Measurements from ENCODE around the gene ARPP21.

The ARPP21 gene

DNA sequence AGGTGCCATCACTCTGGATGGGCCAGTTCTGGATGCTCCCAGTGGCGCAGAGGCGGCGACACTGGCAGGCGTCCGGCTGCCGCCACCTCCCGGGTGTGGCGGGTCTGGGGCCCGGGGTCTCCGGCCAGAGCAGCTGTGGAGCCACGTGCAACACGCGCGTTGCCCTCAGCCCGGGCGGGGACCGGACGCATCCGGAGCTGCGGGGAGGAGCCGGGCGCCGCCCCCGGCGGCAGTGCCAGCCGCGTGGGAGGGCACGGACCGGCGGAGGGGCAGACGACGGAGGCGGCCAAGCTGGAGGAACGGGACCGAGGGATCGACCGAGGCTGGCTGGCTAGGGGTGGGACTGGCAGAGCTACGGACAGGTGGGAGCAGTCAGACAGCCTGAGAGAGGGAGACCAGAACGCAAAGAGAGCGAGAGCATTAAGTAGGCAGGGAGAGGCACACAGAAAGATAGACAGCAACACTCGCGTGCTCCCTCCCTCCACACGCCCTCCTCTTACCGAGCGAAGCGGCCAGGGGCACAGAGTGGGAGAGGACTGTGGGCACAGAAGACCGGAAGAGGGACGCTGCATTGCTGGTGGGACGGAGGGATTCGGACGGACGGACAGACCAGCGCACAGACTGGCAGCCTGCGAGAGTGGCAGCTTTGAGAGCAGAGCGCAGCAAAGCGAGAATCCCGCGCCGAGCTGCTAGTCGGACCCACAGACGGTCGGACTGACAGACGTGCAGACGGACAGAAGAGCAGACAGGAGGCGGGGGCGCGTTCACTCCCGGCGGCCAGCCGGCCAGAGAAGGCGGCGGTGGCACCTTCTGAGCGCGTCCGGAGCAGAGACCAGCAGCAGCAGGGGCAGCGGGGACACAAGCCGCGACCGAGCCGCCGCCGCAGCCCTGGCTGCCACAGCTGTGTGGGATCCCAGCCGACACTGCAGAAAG, at the start of gene ARPP21:
ARPP21 (plus strand) TSS at position 272 of the 933 bp plus-strand sequence. CDS start 42,227 bp downstream, outside the sequence.
- no peaks in the 10 kb centered on the region for H3K36me3 ChIP-seq
- peaks cover 64% of the 10 kb centered on the region for H3K27me3 ChIP-seq
- H3K4me3 ChIP-seq (ENCODE audit: low read depth in 1 of 2, low read length in 1 of 2), result peak within 1 kb of the TSS in 1 of 2 experiments; percentile 15
- H3K9me3 ChIP-seq, result no peaks in the 10 kb centered on the region
- H3K27ac ChIP-seq, result no peak within 1 kb of the TSS
- TF ChIP-seq, protein P1, sequence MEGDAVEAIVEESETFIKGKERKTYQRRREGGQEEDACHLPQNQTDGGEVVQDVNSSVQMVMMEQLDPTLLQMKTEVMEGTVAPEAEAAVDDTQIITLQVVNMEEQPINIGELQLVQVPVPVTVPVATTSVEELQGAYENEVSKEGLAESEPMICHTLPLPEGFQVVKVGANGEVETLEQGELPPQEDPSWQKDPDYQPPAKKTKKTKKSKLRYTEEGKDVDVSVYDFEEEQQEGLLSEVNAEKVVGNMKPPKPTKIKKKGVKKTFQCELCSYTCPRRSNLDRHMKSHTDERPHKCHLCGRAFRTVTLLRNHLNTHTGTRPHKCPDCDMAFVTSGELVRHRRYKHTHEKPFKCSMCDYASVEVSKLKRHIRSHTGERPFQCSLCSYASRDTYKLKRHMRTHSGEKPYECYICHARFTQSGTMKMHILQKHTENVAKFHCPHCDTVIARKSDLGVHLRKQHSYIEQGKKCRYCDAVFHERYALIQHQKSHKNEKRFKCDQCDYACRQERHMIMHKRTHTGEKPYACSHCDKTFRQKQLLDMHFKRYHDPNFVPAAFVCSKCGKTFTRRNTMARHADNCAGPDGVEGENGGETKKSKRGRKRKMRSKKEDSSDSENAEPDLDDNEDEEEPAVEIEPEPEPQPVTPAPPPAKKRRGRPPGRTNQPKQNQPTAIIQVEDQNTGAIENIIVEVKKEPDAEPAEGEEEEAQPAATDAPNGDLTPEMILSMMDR (IDR thresholded peaks at IDR 0.05), result no peak
- peaks cover 0 to 4% of the 10 kb centered on the region in 2 experiments for H3K4me1 ChIP-seq (ENCODE audit: control insufficient read depth in 1 of 2, insufficient read depth in 1 of 2, low read depth in 1 of 2, low read length in 1 of 2)

DNA sequence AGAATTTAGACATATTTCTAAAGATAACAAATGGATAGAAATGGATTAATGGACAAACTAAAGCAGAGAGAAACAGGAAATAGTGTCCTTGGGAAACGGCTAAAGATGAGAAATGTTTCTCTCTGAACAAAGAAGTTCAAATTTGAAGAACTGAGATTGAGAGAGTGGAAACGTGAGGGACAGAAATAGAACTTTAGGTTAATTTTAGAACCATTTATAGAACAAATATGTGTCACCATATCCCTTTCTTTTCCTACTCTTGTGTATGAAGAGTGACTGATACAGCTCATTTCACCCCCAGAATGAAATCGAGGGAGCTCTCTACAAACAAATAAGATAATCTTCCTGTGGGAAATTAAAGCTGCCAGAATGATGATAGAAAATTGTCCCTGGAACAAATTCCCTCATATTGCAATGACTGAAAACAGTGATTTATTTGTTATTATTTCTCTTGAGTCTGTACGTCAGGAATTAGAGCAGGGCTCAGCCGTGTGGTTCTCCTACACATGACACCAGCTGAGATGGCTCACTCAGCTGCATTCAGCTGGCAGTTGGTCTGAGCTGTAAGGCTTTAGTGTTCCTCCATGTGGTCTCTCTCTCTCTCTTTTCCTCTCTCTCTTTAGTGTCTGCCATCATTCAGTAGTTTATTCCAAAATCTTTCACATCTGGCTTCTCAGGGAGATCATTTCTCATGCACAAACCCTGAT, 46.6 kb upstream of the ARPP21 start:
- Histone ChIP-seq H3K4me1 (ENCODE audit: control insufficient read depth in 1 of 2, insufficient read depth in 1 of 2, low read depth in 1 of 2, low read length in 1 of 2) (no peaks in the 10 kb centered on the region), H3K36me3 (no peaks in the 10 kb centered on the region), H3K27ac (no peak overlapping the region), H3K27me3 (no peaks in the 10 kb centered on the region), H3K4me3 (ENCODE audit: low read depth in 1 of 2, low read length in 1 of 2) (no peak overlapping the region), H3K9me3 (no peaks in the 10 kb centered on the region)
- TF ChIP-seq, protein P1 (IDR thresholded peaks at IDR 0.05), result no peak

DNA sequence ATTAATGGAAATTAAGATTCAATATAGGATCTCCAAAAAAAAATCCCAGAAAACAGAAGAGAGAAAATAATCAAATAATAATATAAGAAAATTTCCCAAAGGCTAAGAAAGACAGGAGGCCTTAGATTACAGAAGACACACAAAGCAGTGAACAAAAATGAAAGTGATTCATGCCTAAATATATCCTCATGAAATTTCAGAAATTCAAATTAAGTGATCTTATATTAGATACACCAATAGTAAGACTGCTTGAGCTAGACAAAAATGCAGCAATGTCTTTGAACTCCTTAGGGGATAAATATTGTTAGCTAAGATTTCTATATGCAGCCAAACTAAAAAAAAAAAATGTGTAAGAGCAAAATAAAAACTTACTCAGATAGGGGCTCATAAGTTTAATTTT, 44.6 kb upstream of the ARPP21 start:
- TF ChIP-seq, protein P1 (IDR thresholded peaks at IDR 0.05), result no peak
- H3K4me3 ChIP-seq (ENCODE audit: low read depth in 1 of 2, low read length in 1 of 2), result no peak overlapping the region
- no peaks in the 10 kb centered on the region for H3K27me3 ChIP-seq
- no peaks in the 10 kb centered on the region for H3K4me1 ChIP-seq (ENCODE audit: control insufficient read depth in 1 of 2, insufficient read depth in 1 of 2, low read depth in 1 of 2, low read length in 1 of 2)
- H3K9me3 ChIP-seq, result no peaks in the 10 kb centered on the region
- no peak overlapping the region for H3K27ac ChIP-seq
- no peaks in the 10 kb centered on the region for H3K36me3 ChIP-seq

DNA sequence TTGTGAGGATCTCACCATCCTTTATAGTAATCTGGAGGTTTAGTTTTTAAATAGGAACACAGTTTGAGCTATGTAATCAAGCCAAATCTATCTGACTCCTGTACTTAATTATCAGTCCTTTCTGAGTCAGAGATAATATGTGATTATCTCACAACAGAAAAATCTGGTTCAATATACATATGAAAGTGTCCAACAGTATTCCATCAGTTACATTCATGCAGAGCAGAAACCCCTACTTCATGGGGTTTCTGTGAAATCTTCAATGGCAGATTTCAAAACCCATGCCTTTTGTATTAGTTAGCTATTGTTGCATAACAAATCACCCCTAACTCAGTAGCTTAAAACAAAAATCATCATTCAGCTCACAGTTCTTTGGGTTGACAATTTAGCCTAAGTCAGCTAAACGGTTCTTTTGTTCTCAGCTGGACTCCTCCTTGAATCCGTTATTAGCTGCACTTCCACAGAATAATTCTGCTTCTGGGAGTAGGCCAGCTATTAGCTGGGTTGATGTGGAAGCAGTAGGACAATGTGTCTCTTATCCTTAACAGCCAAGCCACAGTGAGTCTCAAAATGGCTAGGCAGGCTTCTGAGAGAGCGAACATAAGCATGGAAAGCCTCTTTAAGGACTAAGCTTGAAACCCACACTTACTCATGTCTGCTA, 42.9 kb upstream of the ARPP21 start:
- TF ChIP-seq, protein P1 (IDR thresholded peaks at IDR 0.05), result no peak
- no peaks in the 10 kb centered on the region for H3K27me3 ChIP-seq
- H3K4me3 ChIP-seq (ENCODE audit: low read depth in 1 of 2, low read length in 1 of 2), result no peak overlapping the region
- no peaks in the 10 kb centered on the region for H3K36me3 ChIP-seq
- no peak overlapping the region for H3K27ac ChIP-seq
- no peaks in the 10 kb centered on the region for H3K4me1 ChIP-seq (ENCODE audit: control insufficient read depth in 1 of 2, insufficient read depth in 1 of 2, low read depth in 1 of 2, low read length in 1 of 2)
- no peaks in the 10 kb centered on the region for H3K9me3 ChIP-seq

DNA sequence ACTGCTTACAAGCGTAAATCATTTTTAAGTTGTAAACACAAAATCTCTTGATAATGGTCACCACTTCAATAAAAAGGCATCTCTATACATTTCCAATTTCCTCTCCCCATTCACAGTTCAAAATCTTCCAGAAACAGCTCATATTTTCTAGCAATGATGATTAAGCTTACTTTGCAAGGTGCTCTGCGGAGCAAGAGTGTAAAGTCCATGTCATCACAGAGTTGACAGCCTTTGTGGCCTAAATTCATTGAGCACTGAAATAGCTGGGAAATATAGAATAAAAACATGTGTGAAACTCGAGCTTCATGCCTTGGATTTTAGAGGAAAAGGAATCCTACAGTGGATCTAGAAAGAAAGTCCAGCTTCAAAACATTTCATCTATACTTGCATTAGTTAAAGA, 41.8 kb upstream of the ARPP21 start:
- Histone ChIP-seq H3K4me1 (ENCODE audit: control insufficient read depth in 1 of 2, insufficient read depth in 1 of 2, low read depth in 1 of 2, low read length in 1 of 2) (no peaks in the 10 kb centered on the region), H3K4me3 (ENCODE audit: low read depth in 1 of 2, low read length in 1 of 2) (no peak overlapping the region), H3K27ac (no peak overlapping the region), H3K9me3 (no peaks in the 10 kb centered on the region), H3K27me3 (no peaks in the 10 kb centered on the region), H3K36me3 (no peaks in the 10 kb centered on the region)
- TF ChIP-seq, protein P1 (IDR thresholded peaks at IDR 0.05), result no peak

Data from neutrophil (primary cell).